ENCODE measurements around the gene THRA. TPM values are rescaled to one million over a fixed set of nuclear protein-coding genes. Genes with fewer than 3 reads are reported as not detected.

Gene THRA
- total RNA-seq, 1 experiment from 2014 or later, result 10.1 TPM

DNA sequence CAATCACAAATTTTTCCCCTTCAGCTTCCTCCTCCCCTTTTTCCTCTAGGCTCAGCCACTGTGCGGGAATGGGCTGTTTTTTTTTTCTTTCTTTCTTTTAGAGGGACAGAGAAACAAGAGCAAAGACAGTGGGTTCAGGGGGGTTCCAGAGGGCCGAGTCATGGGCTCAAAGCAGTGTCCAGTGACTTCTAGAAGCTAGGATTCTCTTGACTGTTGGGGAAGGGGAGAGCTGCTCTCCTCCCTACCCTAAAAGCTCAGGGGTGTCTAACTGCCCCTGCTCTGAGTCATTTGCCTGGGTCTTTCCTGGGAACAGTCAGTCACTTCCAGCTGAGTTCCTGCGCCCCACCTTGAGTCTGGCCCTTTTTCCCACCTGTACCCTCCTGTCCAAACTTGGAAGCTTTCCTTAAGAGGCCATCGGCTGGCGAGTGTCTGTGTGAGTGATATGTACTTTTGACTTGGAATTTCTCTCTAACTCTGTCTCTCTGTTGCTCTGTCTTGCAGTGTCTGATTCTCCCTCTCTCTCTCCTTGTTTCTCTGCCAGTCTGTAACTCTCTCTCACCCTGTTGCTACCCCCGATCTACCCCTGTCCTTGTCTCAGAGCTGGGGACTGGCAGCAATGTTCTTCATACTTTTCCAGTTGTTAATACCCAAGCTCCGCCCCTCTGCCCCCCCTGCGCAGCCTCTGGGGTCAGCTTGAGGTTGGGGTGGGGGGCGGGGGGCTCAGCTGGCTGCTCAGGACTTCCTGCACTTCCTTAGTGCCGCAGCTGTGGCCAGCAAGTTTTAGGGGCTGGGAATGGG, 2.4 kb downstream of the THRA start:
- Histone ChIP-seq H2BK20ac (ENCODE audit: low read depth, low read length, poor library complexity, severe bottlenecking) (no peak overlapping the region), H2AK5ac (ENCODE audit: insufficient read length, low read length) (no peak overlapping the region), H3K14ac (ENCODE audit: insufficient read depth, low read length) (no peak overlapping the region), H3K79me1 (ENCODE audit: insufficient read depth, low read depth, low read length, poor library complexity, severe bottlenecking) (no peaks in the 10 kb centered on the region), H3K23ac (ENCODE audit: insufficient read length, low read depth, low read length) (no peak overlapping the region), H2BK5ac (ENCODE audit: insufficient read length, low read length) (no peak overlapping the region), H3K23me2 (ENCODE audit: insufficient read length, low read depth, low read length, poor library complexity, severe bottlenecking) (peaks cover 14% of the 10 kb centered on the region), H4K5ac (ENCODE audit: insufficient read length, low read depth, low read length) (no peak overlapping the region), H3K4me1 (ENCODE audit: insufficient read depth, low read length) (peaks cover 22% of the 10 kb centered on the region), H3K9ac (ENCODE audit: extremely low read depth, insufficient read length, low read length) (no peak overlapping the region), H3K56ac (ENCODE audit: insufficient read length, low read depth, low read length) (no peak overlapping the region), H4K91ac (ENCODE audit: insufficient read length, low read depth, low read length) (no peak overlapping the region), H2BK12ac (ENCODE audit: insufficient read length, low read depth, low read length) (no peak overlapping the region), H2BK120ac (ENCODE audit: low read depth, low read length, poor library complexity, severe bottlenecking) (no peak overlapping the region), H2BK15ac (ENCODE audit: low read depth, low read length) (no peak overlapping the region), H4K8ac (replicated peaks; ENCODE audit: insufficient read length, low read depth, low read length) (no peak overlapping the region), H3K27me3 (ENCODE audit: insufficient read depth, low read length) (peaks cover 2% of the 10 kb centered on the region; the same call in 1 of the 2 replicates), H3T11ph (ENCODE audit: low read length) (no peak overlapping the region), H3K9me3 (ENCODE audit: control insufficient read depth, low read depth, low read length) (no peaks in the 10 kb centered on the region), H2AFZ (ENCODE audit: low read length) (no peak overlapping the region), H3K18ac (ENCODE audit: insufficient read length, low read depth, low read length) (no peak overlapping the region), H4K20me1 (ENCODE audit: control insufficient read depth, insufficient read depth, insufficient read length) (peaks cover 3% of the 10 kb centered on the region), H3K4ac (ENCODE audit: low read depth, low read length) (no peak overlapping the region), H3K27ac (ENCODE audit: insufficient read length, low read depth, low read length) (no peak overlapping the region), H3K4me2 (ENCODE audit: insufficient read depth, insufficient read length, low read length) (peak overlapping the region; percentile 6), H3K79me2 (ENCODE audit: insufficient read depth, low read length) (no peaks in the 10 kb centered on the region)
- Mint-ChIP-seq H3K27ac (peak overlapping the region in 2 of 3 experiments; percentile 31 to 46; a peak in 3 of 7 replicates), H3K4me1 (peaks cover 66 to 81% of the 10 kb centered on the region in 2 experiments), H3K36me3 (ENCODE audit: insufficient read depth in 1 of 3, low read depth in 3 of 3) (no peaks in the 10 kb centered on the region; a peak in 1 of 7 replicates), H3K4me3 (peak overlapping the region; percentile 43 to 91), H3K27me3 (ENCODE audit: low read depth) (peaks cover 37% of the 10 kb centered on the region), H3K9me3 (no peaks in the 10 kb centered on the region; a peak in 1 of 5 replicates)
- WGBS (ENCODE audit: extremely low coverage, insufficient read length, low lambda C conversion rate), result no CpG with 5 or more reads among the region's 10 CpGs
- no peak for DNase-seq
- no peak for TF ChIP-seq CTCF (conservative IDR thresholded peaks at IDR 0.05)
